Panc1 (cell line): Measurements from ENCODE around the gene STAMBP. TPM values are rescaled to one million over a fixed set of nuclear protein-coding genes. Genes with fewer than 3 reads are reported as not detected.

Experiments used
- ATAC-seq: fragments of 200-7000 bp; cut with Tn5 transposase; 2 replicates; pipeline ENCODE4 v1.9.1; 2020; ENCODE audit warnings: mild to moderate bottlenecking, moderate library complexity
- BruUV-seq: library from RNA; stranded (reverse); fragments of 400-500 nt; replicated peaks from 2 replicates; lab custom pipeline; 2021; lab: Mats Ljungman, UMichigan
- CTCF ChIA-PET: fragments of 300-600 bp; sonication (Branson Sonifier 250); formaldehyde crosslinking; loops from one replicate; lab custom pipeline; 2022; ENCODE audit warnings: antibody characterized with exemption; lab: Charles Lee
- POLR2A ChIA-PET: fragments of 300-600 bp; sonication (Branson Sonifier 250); formaldehyde crosslinking; loops from one replicate; lab custom pipeline; 2022; ENCODE audit warnings: antibody characterized with exemption; lab: Charles Lee
- DNase-seq: peaks from one replicate; pipeline ENCODE4 v3.0.0-alpha.2; 2010; ENCODE audit warnings: low read depth, low spot score
- H3K27ac ChIP-seq: 2 replicates; pipeline ENCODE4 v1.5.1; 2011; ENCODE audit warnings: mild to moderate bottlenecking, low read length, inconsistent platforms
- H3K27me3 ChIP-seq: fragments of 200-500 bp; sonication (Bioruptor generic); 2 replicates; pipeline ENCODE4 v1.6.0; 2014; ENCODE audit warnings: low read length, inconsistent platforms; ENCODE audit not compliant: control insufficient read depth, insufficient read depth
- H3K36me3 ChIP-seq: fragments of 200-500 bp; sonication (Bioruptor generic); 2 replicates; pipeline ENCODE4 v1.5.1; 2014; ENCODE audit warnings: inconsistent platforms, mild to moderate bottlenecking, low read length, moderate library complexity; ENCODE audit not compliant: control insufficient read depth, insufficient read depth
- H3K4me1 ChIP-seq: 2 replicates; pipeline ENCODE4 v1.5.1; 2011; ENCODE audit warnings: inconsistent platforms, mild to moderate bottlenecking, low read length, moderate library complexity; ENCODE audit not compliant: control insufficient read depth, insufficient read depth
- H3K4me3 ChIP-seq, 2 experiments: 2 replicates each; pipeline ENCODE4 v1.5.1; 2011 to 2012; ENCODE audit warnings: low read depth in 2 of 2, low read length in 2 of 2, mild to moderate bottlenecking in 2 of 2, inconsistent platforms in 1 of 2, moderate library complexity in 1 of 2
- H3K9me3 ChIP-seq: fragments of 200-500 bp; sonication (Bioruptor generic); 2 replicates; pipeline ENCODE4 v1.5.1; 2014; ENCODE audit warnings: low read depth, mild to moderate bottlenecking, inconsistent platforms, low read length, moderate library complexity; ENCODE audit not compliant: control insufficient read depth, insufficient read depth
- CTCF ChIP-seq: fragments of 450-650 bp; IDR thresholded peaks from 2 replicates; pipeline ENCODE4 v1.5.1; 2017; ENCODE audit warnings: mild to moderate bottlenecking
- POLR2AphosphoS5 ChIP-seq: IDR thresholded peaks from 2 replicates; pipeline ENCODE4 v1.6.1; 2012; ENCODE audit warnings: mild to moderate bottlenecking, low read depth, low read length, moderate library complexity
- REST ChIP-seq, 2 experiments: IDR thresholded peaks; 2 replicates each; pipeline ENCODE4 v1.6.1; 2011 to 2012; ENCODE audit warnings: low read depth in 2 of 2, control low read depth in 1 of 2, low read length in 1 of 2, mild to moderate bottlenecking in 1 of 2, moderate library complexity in 1 of 2; ENCODE audit not compliant: insufficient read depth in 1 of 2
- SIN3A ChIP-seq: IDR thresholded peaks from 2 replicates; pipeline ENCODE4 v1.6.1; 2012; ENCODE audit warnings: low read depth, mild to moderate bottlenecking, low read length, moderate library complexity, borderline replicate concordance; ENCODE audit not compliant: insufficient read depth
- TCF7L2 ChIP-seq: IDR thresholded peaks from 2 replicates; pipeline ENCODE4 v1.6.1; 2011; ENCODE audit warnings: mild to moderate bottlenecking, low read depth, low read length, inconsistent platforms
- in situ Hi-C: cut with HindIII; loops from 2 replicates; pipeline ENCODE4 v1.10.0; 2016; ENCODE audit warnings: low sequenced_read_pairs, low pct_unique_long_range_greater_than_20kb
- intact Hi-C: fragments of 100-400 bp; cut with micrococcal nuclease; formaldehyde crosslinking; loops from one replicate; pipeline ENCODE4 v1.10.0; 2022; ENCODE audit not compliant: unreplicated experiment
- total RNA-seq: library from RNA; stranded (reverse); gene quantifications from one replicate; pipeline ENCODE4 v1.2.1, GENCODE V29; 2021; ENCODE audit not compliant: unreplicated experiment

STAMBP gene
- total RNA-seq, 1 experiment from 2014 or later, result 49.0 TPM

GRCh38 chr2:73917696-73918207 lies 89.0 kb downstream of the STAMBP start:
- H3K27me3 ChIP-seq, result no peaks in the 10 kb centered on the region
- TF ChIP-seq CTCF (no peak), POLR2AphosphoS5 (no peak), TCF7L2 (no peak), SIN3A (no peak), REST (IDR thresholded peaks at IDR 0.05; ENCODE audit: insufficient read depth in 1 of 2, low read depth in 2 of 2, low read length in 1 of 2) (no peak)
- BruUV-seq, result no TSS peak
- no peak for DNase-seq
- ChIA-PET POLR2A (no interaction called here), CTCF (interaction anchor here (0.6 kb wide), 1 partner anchor 19 kb away, joined by 6 read pairs; no protein-coding TSS in a partner anchor)
- H3K4me1 ChIP-seq, result no peaks in the 10 kb centered on the region
- no peaks in the 10 kb centered on the region for H3K9me3 ChIP-seq
- H3K36me3 ChIP-seq, result no peaks in the 10 kb centered on the region
- H3K27ac ChIP-seq, result no peak overlapping the region
- no peak for ATAC-seq
- H3K4me3 ChIP-seq, result no peak overlapping the region
- in situ Hi-C loops, result no loop called here
- intact Hi-C loops, result no loop called here

- POLR2A ChIA-PET, result no interaction called here
- no peaks in the 10 kb centered on the region for H3K36me3 ChIP-seq
- no peaks in the 10 kb centered on the region for H3K4me1 ChIP-seq
- intact Hi-C loops, result no loop called here
- no peak for ATAC-seq
- H3K27me3 ChIP-seq, result no peaks in the 10 kb centered on the region
- DNase-seq, result no peak
- in situ Hi-C loops, result no loop called here
- CTCF ChIA-PET, result no interaction called here
- TF ChIP-seq CTCF (no peak), REST (IDR thresholded peaks at IDR 0.05; ENCODE audit: insufficient read depth in 1 of 2, low read depth in 2 of 2, low read length in 1 of 2) (no peak), TCF7L2 (no peak), POLR2AphosphoS5 (no peak), SIN3A (no peak)
- no TSS peak for BruUV-seq
- no peaks in the 10 kb centered on the region for H3K9me3 ChIP-seq
- no peak overlapping the region for H3K27ac ChIP-seq
- no peak overlapping the region for H3K4me3 ChIP-seq
Observed at GRCh38 chr2:73918856-73919255, 90.1 kb downstream of the STAMBP start.
